Measurements from ENCODE around the gene SYCP2L. TPM values are rescaled to one million over a fixed set of nuclear protein-coding genes. Genes with fewer than 3 reads are reported as not detected.

The SYCP2L gene
- total and polyA plus RNA-seq, 2 experiments from 2014 or later, result 10.5 to 11.0 TPM

DNA sequence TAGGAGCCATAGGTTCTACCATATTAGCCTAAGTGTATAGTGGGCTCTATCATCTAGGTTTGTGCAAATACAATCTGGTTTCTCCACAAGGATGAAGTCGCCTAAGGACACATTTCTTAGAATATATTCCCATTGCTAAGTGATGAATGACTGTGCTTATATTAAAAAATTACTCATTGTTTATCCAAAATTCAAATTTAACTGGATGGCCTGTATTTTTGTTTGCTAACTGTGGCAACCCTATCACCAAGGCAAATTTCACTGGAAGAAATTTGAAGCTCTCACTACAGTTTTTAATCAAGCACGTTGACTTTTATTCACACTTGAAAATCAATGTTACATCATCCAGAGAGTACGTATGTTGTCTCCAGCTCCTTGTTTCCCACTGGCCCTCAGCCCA lies 18.9 kb upstream of the SYCP2L start (continued):
- TF ChIP-seq, protein P1, sequence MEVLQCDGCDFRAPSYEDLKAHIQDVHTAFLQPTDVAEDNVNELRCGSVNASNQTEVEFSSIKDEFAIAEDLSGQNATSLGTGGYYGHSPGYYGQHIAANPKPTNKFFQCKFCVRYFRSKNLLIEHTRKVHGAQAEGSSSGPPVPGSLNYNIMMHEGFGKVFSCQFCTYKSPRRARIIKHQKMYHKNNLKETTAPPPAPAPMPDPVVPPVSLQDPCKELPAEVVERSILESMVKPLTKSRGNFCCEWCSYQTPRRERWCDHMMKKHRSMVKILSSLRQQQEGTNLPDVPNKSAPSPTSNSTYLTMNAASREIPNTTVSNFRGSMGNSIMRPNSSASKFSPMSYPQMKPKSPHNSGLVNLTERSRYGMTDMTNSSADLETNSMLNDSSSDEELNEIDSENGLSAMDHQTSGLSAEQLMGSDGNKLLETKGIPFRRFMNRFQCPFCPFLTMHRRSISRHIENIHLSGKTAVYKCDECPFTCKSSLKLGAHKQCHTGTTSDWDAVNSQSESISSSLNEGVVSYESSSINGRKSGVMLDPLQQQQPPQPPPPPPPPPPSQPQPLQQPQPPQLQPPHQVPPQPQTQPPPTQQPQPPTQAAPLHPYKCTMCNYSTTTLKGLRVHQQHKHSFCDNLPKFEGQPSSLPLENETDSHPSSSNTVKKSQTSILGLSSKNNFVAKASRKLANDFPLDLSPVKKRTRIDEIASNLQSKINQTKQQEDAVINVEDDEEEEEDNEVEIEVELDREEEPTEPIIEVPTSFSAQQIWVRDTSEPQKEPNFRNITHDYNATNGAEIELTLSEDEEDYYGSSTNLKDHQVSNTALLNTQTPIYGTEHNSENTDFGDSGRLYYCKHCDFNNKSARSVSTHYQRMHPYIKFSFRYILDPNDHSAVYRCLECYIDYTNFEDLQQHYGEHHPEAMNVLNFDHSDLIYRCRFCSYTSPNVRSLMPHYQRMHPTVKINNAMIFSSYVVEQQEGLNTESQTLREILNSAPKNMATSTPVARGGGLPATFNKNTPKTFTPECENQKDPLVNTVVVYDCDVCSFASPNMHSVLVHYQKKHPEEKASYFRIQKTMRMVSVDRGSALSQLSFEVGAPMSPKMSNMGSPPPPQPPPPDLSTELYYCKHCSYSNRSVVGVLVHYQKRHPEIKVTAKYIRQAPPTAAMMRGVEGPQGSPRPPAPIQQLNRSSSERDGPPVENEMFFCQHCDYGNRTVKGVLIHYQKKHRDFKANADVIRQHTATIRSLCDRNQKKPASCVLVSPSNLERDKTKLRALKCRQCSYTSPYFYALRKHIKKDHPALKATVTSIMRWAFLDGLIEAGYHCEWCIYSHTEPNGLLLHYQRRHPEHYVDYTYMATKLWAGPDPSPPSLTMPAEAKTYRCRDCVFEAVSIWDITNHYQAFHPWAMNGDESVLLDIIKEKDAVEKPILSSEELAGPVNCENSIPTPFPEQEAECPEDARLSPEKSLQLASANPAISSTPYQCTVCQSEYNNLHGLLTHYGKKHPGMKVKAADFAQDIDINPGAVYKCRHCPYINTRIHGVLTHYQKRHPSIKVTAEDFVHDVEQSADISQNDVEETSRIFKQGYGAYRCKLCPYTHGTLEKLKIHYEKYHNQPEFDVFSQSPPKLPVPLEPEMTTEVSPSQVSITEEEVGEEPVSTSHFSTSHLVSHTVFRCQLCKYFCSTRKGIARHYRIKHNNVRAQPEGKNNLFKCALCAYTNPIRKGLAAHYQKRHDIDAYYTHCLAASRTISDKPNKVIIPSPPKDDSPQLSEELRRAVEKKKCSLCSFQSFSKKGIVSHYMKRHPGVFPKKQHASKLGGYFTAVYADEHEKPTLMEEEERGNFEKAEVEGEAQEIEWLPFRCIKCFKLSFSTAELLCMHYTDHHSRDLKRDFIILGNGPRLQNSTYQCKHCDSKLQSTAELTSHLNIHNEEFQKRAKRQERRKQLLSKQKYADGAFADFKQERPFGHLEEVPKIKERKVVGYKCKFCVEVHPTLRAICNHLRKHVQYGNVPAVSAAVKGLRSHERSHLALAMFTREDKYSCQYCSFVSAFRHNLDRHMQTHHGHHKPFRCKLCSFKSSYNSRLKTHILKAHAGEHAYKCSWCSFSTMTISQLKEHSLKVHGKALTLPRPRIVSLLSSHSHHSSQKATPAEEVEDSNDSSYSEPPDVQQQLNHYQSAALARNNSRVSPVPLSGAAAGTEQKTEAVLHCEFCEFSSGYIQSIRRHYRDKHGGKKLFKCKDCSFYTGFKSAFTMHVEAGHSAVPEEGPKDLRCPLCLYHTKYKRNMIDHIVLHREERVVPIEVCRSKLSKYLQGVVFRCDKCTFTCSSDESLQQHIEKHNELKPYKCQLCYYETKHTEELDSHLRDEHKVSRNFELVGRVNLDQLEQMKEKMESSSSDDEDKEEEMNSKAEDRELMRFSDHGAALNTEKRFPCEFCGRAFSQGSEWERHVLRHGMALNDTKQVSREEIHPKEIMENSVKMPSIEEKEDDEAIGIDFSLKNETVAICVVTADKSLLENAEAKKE (CRISPR knock-in tag; IDR thresholded peaks at IDR 0.05), result no peak

DNA sequence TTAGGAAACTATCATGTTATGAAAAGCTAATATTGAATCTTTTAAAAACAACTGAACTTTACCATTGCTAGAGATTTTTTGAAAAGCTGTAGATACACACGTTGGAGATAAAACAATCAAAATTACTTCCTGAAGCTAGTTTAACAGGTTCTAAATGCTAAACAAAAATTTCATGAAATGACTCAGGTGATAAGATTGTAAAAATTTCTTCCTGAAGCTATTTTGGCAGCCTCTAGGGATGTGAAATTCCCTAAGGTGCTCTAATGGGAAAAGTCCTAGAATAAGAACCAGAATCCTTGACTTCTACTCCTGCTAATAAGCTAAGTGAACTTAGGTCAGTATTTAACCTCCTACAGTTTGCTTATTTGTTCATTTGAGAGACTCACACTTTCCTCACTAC lies 13.5 kb upstream of the SYCP2L start:
- Mint-ChIP-seq H3K27me3 (ENCODE audit: insufficient read depth, low read depth, poor library complexity) (peaks cover 5% of the 10 kb centered on the region), H3K4me3 (no peak overlapping the region), H3K9me3 (no peaks in the 10 kb centered on the region), H3K36me3 (ENCODE audit: low read depth) (no peaks in the 10 kb centered on the region), H3K27ac (no peak overlapping the region), H3K4me1 (peaks cover 4% of the 10 kb centered on the region; the same call in 2 of the 3 replicates)
- Histone ChIP-seq H3K4me3 (no peak overlapping the region), H4K20me1 (replicated peaks; ENCODE audit: insufficient read depth) (no peaks in the 10 kb centered on the region), H3K36me3 (ENCODE audit: insufficient read depth) (no peaks in the 10 kb centered on the region), H3K27ac (ENCODE audit: low read depth) (no peak overlapping the region), H3F3A (replicated peaks; ENCODE audit: low read depth) (no peaks in the 10 kb centered on the region), H3K9me2 (ENCODE audit: insufficient read depth) (no peaks in the 10 kb centered on the region), H3K27me3 (ENCODE audit: insufficient read depth) (no peaks in the 10 kb centered on the region; the same call in 1 of the 2 replicates), H3K79me2 (replicated peaks; ENCODE audit: insufficient read depth) (no peaks in the 10 kb centered on the region), H3K4me1 (ENCODE audit: insufficient read depth) (no peaks in the 10 kb centered on the region), H3K4me2 (no peak overlapping the region), H2AFZ (no peak overlapping the region)
- TF ChIP-seq CREB1 (CRISPR knock-in tag; IDR thresholded peaks at IDR 0.05; ENCODE audit: low read depth) (no peak), JUNB (IDR thresholded peaks at IDR 0.05; ENCODE audit: unreplicated experiment) (no peak), POLR2AphosphoS5 (IDR thresholded peaks at IDR 0.05; ENCODE audit: low read depth) (no peak)
- TF ChIP-seq, protein P2, sequence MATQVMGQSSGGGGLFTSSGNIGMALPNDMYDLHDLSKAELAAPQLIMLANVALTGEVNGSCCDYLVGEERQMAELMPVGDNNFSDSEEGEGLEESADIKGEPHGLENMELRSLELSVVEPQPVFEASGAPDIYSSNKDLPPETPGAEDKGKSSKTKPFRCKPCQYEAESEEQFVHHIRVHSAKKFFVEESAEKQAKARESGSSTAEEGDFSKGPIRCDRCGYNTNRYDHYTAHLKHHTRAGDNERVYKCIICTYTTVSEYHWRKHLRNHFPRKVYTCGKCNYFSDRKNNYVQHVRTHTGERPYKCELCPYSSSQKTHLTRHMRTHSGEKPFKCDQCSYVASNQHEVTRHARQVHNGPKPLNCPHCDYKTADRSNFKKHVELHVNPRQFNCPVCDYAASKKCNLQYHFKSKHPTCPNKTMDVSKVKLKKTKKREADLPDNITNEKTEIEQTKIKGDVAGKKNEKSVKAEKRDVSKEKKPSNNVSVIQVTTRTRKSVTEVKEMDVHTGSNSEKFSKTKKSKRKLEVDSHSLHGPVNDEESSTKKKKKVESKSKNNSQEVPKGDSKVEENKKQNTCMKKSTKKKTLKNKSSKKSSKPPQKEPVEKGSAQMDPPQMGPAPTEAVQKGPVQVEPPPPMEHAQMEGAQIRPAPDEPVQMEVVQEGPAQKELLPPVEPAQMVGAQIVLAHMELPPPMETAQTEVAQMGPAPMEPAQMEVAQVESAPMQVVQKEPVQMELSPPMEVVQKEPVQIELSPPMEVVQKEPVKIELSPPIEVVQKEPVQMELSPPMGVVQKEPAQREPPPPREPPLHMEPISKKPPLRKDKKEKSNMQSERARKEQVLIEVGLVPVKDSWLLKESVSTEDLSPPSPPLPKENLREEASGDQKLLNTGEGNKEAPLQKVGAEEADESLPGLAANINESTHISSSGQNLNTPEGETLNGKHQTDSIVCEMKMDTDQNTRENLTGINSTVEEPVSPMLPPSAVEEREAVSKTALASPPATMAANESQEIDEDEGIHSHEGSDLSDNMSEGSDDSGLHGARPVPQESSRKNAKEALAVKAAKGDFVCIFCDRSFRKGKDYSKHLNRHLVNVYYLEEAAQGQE (IDR thresholded peaks at IDR 0.05; ENCODE audit: unreplicated experiment), result no peak
- DNase-seq (ENCODE audit: low spot score), result no peak
- no peak for ATAC-seq
